PC-3 (cell line): ENCODE measurements around the gene MOGAT3. TPM values are rescaled to one million over a fixed set of nuclear protein-coding genes. Genes with fewer than 3 reads are reported as not detected.

Source experiments
- ATAC-seq: fragments of 200-7000 bp; cut with Tn5 transposase; 2 replicates; pipeline ENCODE4 v1.9.1; 2020; ENCODE audit warnings: mild to moderate bottlenecking, moderate library complexity
- BruUV-seq: library from RNA; stranded (reverse); fragments of 400-500 nt; replicated peaks from 2 replicates; lab custom pipeline; 2021; lab: Mats Ljungman, UMichigan
- CTCF ChIA-PET: fragments of 300-600 bp; sonication (Branson Sonifier 250); formaldehyde crosslinking; loops from one replicate; lab custom pipeline; 2022; ENCODE audit warnings: antibody characterized with exemption; lab: Charles Lee
- POLR2A ChIA-PET: fragments of 300-600 bp; sonication (Branson Sonifier 250); formaldehyde crosslinking; loops from one replicate; lab custom pipeline; 2022; ENCODE audit warnings: antibody characterized with exemption; ENCODE audit not compliant: unreplicated experiment; lab: Charles Lee
- DNase-seq: peaks from one replicate; pipeline ENCODE4 v3.0.0-alpha.2; 2015
- H2AFZ ChIP-seq: fragments of 300-600 bp; sonication (generic); 2 replicates; pipeline ENCODE4 v1.6.0; 2016; ENCODE audit warnings: antibody characterized with exemption, low read length
- H3F3A ChIP-seq: fragments of 300-600 bp; sonication (generic); one replicate; pipeline ENCODE4 v1.6.0; 2017; ENCODE audit warnings: antibody characterized with exemption, low read length, control low read depth, mild to moderate bottlenecking; ENCODE audit not compliant: unreplicated experiment
- H3K27ac ChIP-seq: fragments of 300-600 bp; sonication (generic); 2 replicates; pipeline ENCODE4 v1.5.1; 2016; ENCODE audit warnings: mild to moderate bottlenecking, low read length
- H3K27me3 ChIP-seq: fragments of 300-600 bp; sonication (generic); 2 replicates; pipeline ENCODE4 v1.6.1; 2016; ENCODE audit warnings: low read length, mixed read lengths
- H3K36me3 ChIP-seq: fragments of 300-600 bp; sonication (generic); 2 replicates; pipeline ENCODE4 v1.6.1; 2016; ENCODE audit warnings: low read depth, mixed run types, low read length, mixed read lengths
- H3K4me1 ChIP-seq: fragments of 300-600 bp; sonication (generic); 2 replicates; pipeline ENCODE4 v1.5.1; 2016; ENCODE audit warnings: low read length; ENCODE audit not compliant: insufficient read depth
- H3K4me2 ChIP-seq: fragments of 300-600 bp; sonication (generic); 2 replicates; pipeline ENCODE4 v1.6.0; 2016; ENCODE audit warnings: low read length
- H3K4me3 ChIP-seq: fragments of 300-600 bp; sonication (generic); 2 replicates; pipeline ENCODE4 v1.5.1; 2016; ENCODE audit warnings: mild to moderate bottlenecking, low read length, mixed read lengths
- H3K79me2 ChIP-seq: fragments of 300-600 bp; sonication (generic); 2 replicates; pipeline ENCODE4 v1.6.1; 2017; ENCODE audit warnings: low read length, mixed read lengths
- H3K9ac ChIP-seq: fragments of 300-600 bp; sonication (generic); 2 replicates; pipeline ENCODE4 v1.6.0; 2016; ENCODE audit warnings: mild to moderate bottlenecking, low read length
- H3K9me2 ChIP-seq: fragments of 300-600 bp; sonication (generic); replicated peaks from 2 replicates; pipeline ENCODE4 v1.6.1; 2016; ENCODE audit warnings: mixed run types, low read length, mixed read lengths
- H3K9me3 ChIP-seq: fragments of 300-600 bp; sonication (generic); 2 replicates; pipeline ENCODE4 v1.6.1; 2016; ENCODE audit warnings: low read length, mixed read lengths
- H4K20me1 ChIP-seq: fragments of 300-600 bp; sonication (generic); 2 replicates; pipeline ENCODE4 v1.6.1; 2016; ENCODE audit warnings: low read length, mixed read lengths
- EZH2 ChIP-seq: fragments of 300-600 bp; sonication (generic); IDR thresholded peaks from one replicate; pipeline ENCODE4 v1.6.1; 2017; ENCODE audit warnings: antibody characterized with exemption, mild to moderate bottlenecking, low read length; ENCODE audit not compliant: unreplicated experiment
- EZH2phosphoT487 ChIP-seq: fragments of 300-600 bp; sonication (generic); IDR thresholded peaks from 2 replicates; pipeline ENCODE4 v1.6.1; 2018; ENCODE audit warnings: mild to moderate bottlenecking, antibody characterized with exemption, low read length, borderline replicate concordance
- intact Hi-C: fragments of 100-400 bp; cut with micrococcal nuclease; formaldehyde crosslinking; loops from 2 replicates; pipeline ENCODE4 v1.9.0; 2023
- microRNA-seq: library from miRNA; unstranded; fragments of <30 nt; microRNA quantifications from one replicate; pipeline ENCODE4 v1.1.0, GENCODE V29; 2020; ENCODE audit not compliant: unreplicated experiment
- total RNA-seq: library from RNA; depleted of rRNA; stranded (reverse); fragments of >200 nt; gene quantifications from 2 replicates; pipeline ENCODE4 v1.2.3, GENCODE V29; 2014; rRNA removed
- TF ChIP-seq, protein P1 (sequence below): fragments of 300-600 bp; sonication (generic); conservative IDR thresholded peaks from 2 replicates; pipeline ENCODE4 v1.5.1; 2017; ENCODE audit warnings: antibody characterized with exemption, low read depth, mild to moderate bottlenecking, low read length

Gene MOGAT3
- total RNA-seq, 1 experiment from 2014 or later = not detected

DNA sequence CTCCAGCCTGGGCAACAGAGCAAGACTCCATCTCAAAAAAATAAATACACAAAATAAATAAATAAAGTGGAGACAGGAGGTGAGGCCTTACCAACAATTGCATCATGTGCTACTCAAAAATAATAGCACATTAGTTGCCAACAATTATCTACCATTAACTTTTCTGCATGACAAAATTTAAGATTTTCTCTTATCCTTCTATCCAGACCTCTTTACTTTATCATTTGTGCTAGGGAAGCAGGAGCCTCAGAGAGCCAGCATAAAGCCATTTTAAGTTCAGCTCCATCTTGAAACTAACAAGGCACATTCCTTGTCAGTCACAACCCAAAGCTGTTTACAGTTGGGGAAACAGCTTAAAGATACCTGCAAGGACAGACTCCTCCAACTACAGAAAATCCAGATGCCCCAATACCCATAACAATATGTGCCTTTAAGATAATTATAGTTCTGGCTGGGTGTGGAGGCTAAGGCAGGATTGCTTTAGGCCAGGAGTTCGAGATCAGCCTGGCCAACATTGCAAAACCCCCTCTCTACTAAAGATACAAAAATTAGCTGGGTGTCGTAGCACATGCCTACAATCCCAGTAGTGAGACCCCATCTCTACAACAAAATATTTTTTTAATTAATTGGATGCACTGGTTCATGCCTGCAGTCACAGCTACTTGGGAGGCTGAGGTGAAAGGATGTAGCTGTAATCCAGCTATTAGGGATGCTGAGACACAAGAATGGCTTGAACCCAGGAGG is 48.8 kb downstream of the MOGAT3 start:
- peaks cover 19% of the 10 kb centered on the region for H3K4me1 ChIP-seq
- H3K4me2 ChIP-seq = no peak overlapping the region
- intact Hi-C loops = no loop called here
- H2AFZ ChIP-seq = no peak overlapping the region
- CTCF ChIA-PET = interaction anchor here (2.0 kb wide), 1 partner anchor 8 kb away, joined by 8 read pairs; no protein-coding TSS in a partner anchor
- TF ChIP-seq EZH2phosphoT487 = no peak
- TF ChIP-seq EZH2 = no peak
- TF ChIP-seq, protein P1, sequence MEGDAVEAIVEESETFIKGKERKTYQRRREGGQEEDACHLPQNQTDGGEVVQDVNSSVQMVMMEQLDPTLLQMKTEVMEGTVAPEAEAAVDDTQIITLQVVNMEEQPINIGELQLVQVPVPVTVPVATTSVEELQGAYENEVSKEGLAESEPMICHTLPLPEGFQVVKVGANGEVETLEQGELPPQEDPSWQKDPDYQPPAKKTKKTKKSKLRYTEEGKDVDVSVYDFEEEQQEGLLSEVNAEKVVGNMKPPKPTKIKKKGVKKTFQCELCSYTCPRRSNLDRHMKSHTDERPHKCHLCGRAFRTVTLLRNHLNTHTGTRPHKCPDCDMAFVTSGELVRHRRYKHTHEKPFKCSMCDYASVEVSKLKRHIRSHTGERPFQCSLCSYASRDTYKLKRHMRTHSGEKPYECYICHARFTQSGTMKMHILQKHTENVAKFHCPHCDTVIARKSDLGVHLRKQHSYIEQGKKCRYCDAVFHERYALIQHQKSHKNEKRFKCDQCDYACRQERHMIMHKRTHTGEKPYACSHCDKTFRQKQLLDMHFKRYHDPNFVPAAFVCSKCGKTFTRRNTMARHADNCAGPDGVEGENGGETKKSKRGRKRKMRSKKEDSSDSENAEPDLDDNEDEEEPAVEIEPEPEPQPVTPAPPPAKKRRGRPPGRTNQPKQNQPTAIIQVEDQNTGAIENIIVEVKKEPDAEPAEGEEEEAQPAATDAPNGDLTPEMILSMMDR = no peak
- POLR2A ChIA-PET = no interaction called here
- no peak overlapping the region for H3K4me3 ChIP-seq
- no TSS peak for BruUV-seq
- no peak overlapping the region for H3K9ac ChIP-seq
- no peaks in the 10 kb centered on the region for H3K27me3 ChIP-seq
- no peaks in the 10 kb centered on the region for H3K9me3 ChIP-seq
- H3K27ac ChIP-seq = no peak overlapping the region
- ATAC-seq (no peak), DNase-seq (no peak)
- H4K20me1 ChIP-seq = no peaks in the 10 kb centered on the region
- no peaks in the 10 kb centered on the region for H3F3A ChIP-seq
- no peaks in the 10 kb centered on the region for H3K9me2 ChIP-seq
- peaks cover 21% of the 10 kb centered on the region for H3K79me2 ChIP-seq
- H3K36me3 ChIP-seq = peaks cover under 1% of the 10 kb centered on the region; the same call in 1 of the 2 replicates

Small RNA genes within 50 kb of the gene (microRNA-seq; reads per million reads assigned to microRNA genes)
- gene MIR4653 = not detected

Other genes with a start within 250 kb of the MOGAT3 start
- gene MUC12, start 231.5 kb downstream of the MOGAT3 start, total RNA-seq = 0.18 and 0.69 TPM in 2 replicates
- gene MUC17, start 181.0 kb downstream of the MOGAT3 start, total RNA-seq = not detected in 2 replicates
- 10.6 and 14.8 TPM in 2 replicates for gene TRIM56, start 115.6 kb downstream of the MOGAT3 start, total RNA-seq
- 46.1 and 52.5 TPM in 2 replicates for gene SERPINE1, start 73.9 kb downstream of the MOGAT3 start, total RNA-seq
- 148 and 190 TPM in 2 replicates for gene AP1S1, start 46.6 kb downstream of the MOGAT3 start, total RNA-seq
- 1.6 and 2.5 TPM in 2 replicates for gene VGF, start 35.5 kb downstream of the MOGAT3 start, total RNA-seq
- 0.26 TPM in 1 of 2 replicates, not detected in the other for gene NAT16, start 20.7 kb downstream of the MOGAT3 start, total RNA-seq
- gene PLOD3, start 16.5 kb upstream of the MOGAT3 start, total RNA-seq = 60.8 and 66.6 TPM in 2 replicates
- 161 and 188 TPM in 2 replicates for gene ZNHIT1, start 17.1 kb upstream of the MOGAT3 start, total RNA-seq
- 6.7 and 9.9 TPM in 2 replicates for gene CLDN15, start 36.8 kb upstream of the MOGAT3 start, total RNA-seq
- 146 and 199 TPM in 2 replicates for gene FIS1, start 44.0 kb upstream of the MOGAT3 start, total RNA-seq
- 27.1 and 32.8 TPM in 2 replicates for gene IFT22, start 120.8 kb upstream of the MOGAT3 start, total RNA-seq
- gene COL26A1, start 161.8 kb upstream of the MOGAT3 start, total RNA-seq = not detected in 2 replicates